ENCODE measurements around the gene ADGRV1. TPM values are rescaled to one million over a fixed set of nuclear protein-coding genes. Genes with fewer than 3 reads are reported as not detected.

The ADGRV1 gene
- polyA plus RNA-seq, 3 donors: 0.18 to 0.33 TPM; not detected in 1

GRCh38 chr5:91114658-91115057 lies 556.1 kb downstream of the ADGRV1 start:
- H4K20me1 ChIP-seq (ENCODE audit: insufficient read depth, low read length): no peaks in the 10 kb centered on the region
- peaks cover 19 to 27% of the 10 kb centered on the region in 2 donors for H3K4me1 ChIP-seq (ENCODE audit: control insufficient read depth in 1 of 2, insufficient read depth in 2 of 2, low read length in 2 of 2)
- no peak overlapping the region for H3K4me3 ChIP-seq (replicated peaks in 1 of 3; ENCODE audit: low read depth in 2 of 3, low read length in 3 of 3)
- intact Hi-C loops (cut with micrococcal nuclease): no loop called here
- DNase-seq: no peak
- Mint-ChIP-seq H3K4me1 (peaks cover 34% of the 10 kb centered on the region), H3K9me3 (no peaks in the 10 kb centered on the region), H3K27me3 (ENCODE audit: low read depth in 3 of 3) (peaks cover 0 to 1% (median 1%) of the 10 kb centered on the region in 3 donors), H3K4me3 (no peak overlapping the region), H3K36me3 (no peaks in the 10 kb centered on the region), H3K27ac (peak overlapping the region in 5 of 7 donors; percentile 17 to 86 (median 65))
- H3K27me3 ChIP-seq (ENCODE audit: control insufficient read depth in 2 of 2, insufficient read depth in 2 of 2, low read length in 2 of 2): no peaks in the 10 kb centered on the region
- H3K36me3 ChIP-seq (replicated peaks in 1 of 2; ENCODE audit: control insufficient read depth in 1 of 2, insufficient read depth in 2 of 2, low read length in 2 of 2): no peaks in the 10 kb centered on the region
- peak overlapping the region; percentile 63 for H2AFZ ChIP-seq (ENCODE audit: insufficient read depth, low read depth, low read length, poor library complexity, severe bottlenecking)
- peak overlapping the region; percentile 10 for H3K4me2 ChIP-seq (replicated peaks; ENCODE audit: extremely low read depth, low read length, poor library complexity, severe bottlenecking)
- H3K9ac ChIP-seq (ENCODE audit: insufficient read depth, low read length, poor library complexity, severe bottlenecking): no peak overlapping the region
- TF ChIP-seq CTCF (IDR thresholded peaks at IDR 0.05): no peak
- WGBS (ENCODE audit: insufficient coverage): 50% methylated on average over 2 of the region's 2 CpGs
- no peaks in the 10 kb centered on the region for H3K9me3 ChIP-seq (replicated peaks in 1 of 2; ENCODE audit: control insufficient read depth in 1 of 2, insufficient read depth in 1 of 2, low read length in 2 of 2)
- no peaks in the 10 kb centered on the region for H3K79me2 ChIP-seq (ENCODE audit: insufficient read depth, low read length)
- H3K27ac ChIP-seq (ENCODE audit: low read depth in 1 of 2, low read length in 2 of 2): no peak overlapping the region

GRCh38 chr5:91118354-91118753 lies 559.8 kb downstream of the ADGRV1 start:
- no CpG with 5 or more reads among the region's 3 CpGs for WGBS (ENCODE audit: insufficient coverage)
- H3K9me3 ChIP-seq (replicated peaks in 1 of 2; ENCODE audit: control insufficient read depth in 1 of 2, insufficient read depth in 1 of 2, low read length in 2 of 2): no peaks in the 10 kb centered on the region
- no peak overlapping the region for H3K4me3 Mint-ChIP-seq
- no peaks in the 10 kb centered on the region for H3K9me3 Mint-ChIP-seq
- H3K4me1 Mint-ChIP-seq: peaks cover 51% of the 10 kb centered on the region
- no peak overlapping the region for H3K4me3 ChIP-seq (replicated peaks in 1 of 3; ENCODE audit: low read depth in 2 of 3, low read length in 3 of 3)
- DNase-seq: no peak
- no peak overlapping the region for H3K27ac ChIP-seq (ENCODE audit: low read depth in 1 of 2, low read length in 2 of 2)
- H3K4me1 ChIP-seq (ENCODE audit: control insufficient read depth in 1 of 2, insufficient read depth in 2 of 2, low read length in 2 of 2): peaks cover 32 to 37% of the 10 kb centered on the region in 2 donors
- peaks cover 0 to 2% of the 10 kb centered on the region in 2 donors for H3K36me3 Mint-ChIP-seq
- no peak for TF ChIP-seq CTCF (IDR thresholded peaks at IDR 0.05)
- H3K27me3 ChIP-seq (ENCODE audit: control insufficient read depth in 2 of 2, insufficient read depth in 2 of 2, low read length in 2 of 2): no peaks in the 10 kb centered on the region
- H3K27ac Mint-ChIP-seq: no peak overlapping the region
- no peaks in the 10 kb centered on the region for H3K36me3 ChIP-seq (replicated peaks in 1 of 2; ENCODE audit: control insufficient read depth in 1 of 2, insufficient read depth in 2 of 2, low read length in 2 of 2)
- no peak overlapping the region for H3K4me2 ChIP-seq (replicated peaks; ENCODE audit: extremely low read depth, low read length, poor library complexity, severe bottlenecking)
- no peak overlapping the region for H2AFZ ChIP-seq (ENCODE audit: insufficient read depth, low read depth, low read length, poor library complexity, severe bottlenecking)
- H3K79me2 ChIP-seq (ENCODE audit: insufficient read depth, low read length): no peaks in the 10 kb centered on the region
- H4K20me1 ChIP-seq (ENCODE audit: insufficient read depth, low read length): no peaks in the 10 kb centered on the region
- intact Hi-C loops (cut with micrococcal nuclease): no loop called here
- H3K9ac ChIP-seq (ENCODE audit: insufficient read depth, low read length, poor library complexity, severe bottlenecking): no peak overlapping the region
- no peaks in the 10 kb centered on the region for H3K27me3 Mint-ChIP-seq (ENCODE audit: low read depth in 3 of 3)

Data from CD14-positive monocyte (primary cell).